ENCODE measurements around the gene ZFPM1.
A peak's percentile ranks its signal among the peaks of the same experiment; 100 is the strongest.

Gene ZFPM1

DNA sequence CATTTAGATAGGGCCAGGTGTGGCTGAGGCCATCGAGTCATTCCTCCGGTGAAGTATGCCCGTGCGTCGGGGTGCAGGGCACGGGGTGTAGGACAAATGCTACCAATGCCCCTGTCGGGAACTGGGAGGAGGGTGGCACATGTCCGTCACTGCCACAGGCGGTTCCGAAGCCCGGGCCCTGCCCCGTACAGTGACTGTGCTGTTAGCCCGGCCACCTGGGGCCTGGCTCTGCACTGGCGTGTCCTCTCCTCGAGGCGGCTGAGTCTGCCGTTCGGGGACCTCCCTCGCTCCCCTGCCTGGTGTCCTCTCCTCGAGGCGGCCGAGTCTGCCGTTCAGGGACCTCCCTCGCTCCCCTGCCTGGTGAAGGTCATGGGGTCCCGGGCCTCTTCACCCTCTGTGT lies 7.0 kb upstream of the ZFPM1 start:
- DNase-seq (ENCODE audit: low read depth) = no peak
- H3K4me3 ChIP-seq (ENCODE audit: low read depth, low read length) = no peak overlapping the region

DNA sequence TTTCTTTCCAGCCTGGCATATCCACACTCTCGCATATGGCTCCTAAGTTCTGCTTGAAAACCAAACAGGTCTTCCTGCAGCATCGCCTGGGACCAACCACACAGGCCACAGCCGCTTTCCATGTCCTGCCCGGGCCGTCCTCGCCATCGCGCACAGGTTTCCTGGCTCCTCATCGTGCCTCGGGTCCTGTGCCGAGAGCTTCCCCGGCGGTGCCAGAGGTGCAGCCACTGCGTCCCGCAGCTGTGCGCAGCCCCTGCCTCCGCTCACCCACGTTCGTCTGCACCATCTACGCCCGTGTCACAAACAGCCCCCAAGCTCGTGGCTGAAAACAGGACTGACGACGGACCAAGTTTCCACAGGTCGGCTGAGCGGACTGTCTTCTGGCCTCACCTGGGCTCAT lies 6.3 kb upstream of the ZFPM1 start:
- DNase-seq (ENCODE audit: low read depth) = no peak
- H3K4me3 ChIP-seq (ENCODE audit: low read depth, low read length) = no peak overlapping the region

DNA sequence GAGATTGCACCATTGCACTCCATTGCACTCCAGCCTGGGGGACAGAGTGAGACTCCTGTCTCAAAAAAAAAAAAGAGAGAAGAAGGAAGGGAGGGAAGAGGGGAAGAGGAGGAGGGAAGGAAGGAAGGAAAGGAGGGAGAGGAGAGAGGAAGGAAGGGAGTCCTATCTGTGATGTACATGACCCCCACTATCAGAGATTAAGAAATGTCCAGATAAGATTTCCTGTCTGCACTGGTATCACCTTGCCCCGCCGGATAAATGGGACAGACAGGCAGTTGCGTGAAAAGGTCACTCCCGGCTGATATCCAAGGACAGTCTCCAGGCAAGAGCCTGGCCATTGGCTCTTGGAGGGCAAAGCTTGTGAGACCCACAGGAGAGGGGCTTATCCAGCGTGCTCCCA lies 5.2 kb upstream of the ZFPM1 start:
- DNase-seq (ENCODE audit: low read depth) = no peak
- H3K4me3 ChIP-seq (ENCODE audit: low read depth, low read length) = no peak overlapping the region

DNA sequence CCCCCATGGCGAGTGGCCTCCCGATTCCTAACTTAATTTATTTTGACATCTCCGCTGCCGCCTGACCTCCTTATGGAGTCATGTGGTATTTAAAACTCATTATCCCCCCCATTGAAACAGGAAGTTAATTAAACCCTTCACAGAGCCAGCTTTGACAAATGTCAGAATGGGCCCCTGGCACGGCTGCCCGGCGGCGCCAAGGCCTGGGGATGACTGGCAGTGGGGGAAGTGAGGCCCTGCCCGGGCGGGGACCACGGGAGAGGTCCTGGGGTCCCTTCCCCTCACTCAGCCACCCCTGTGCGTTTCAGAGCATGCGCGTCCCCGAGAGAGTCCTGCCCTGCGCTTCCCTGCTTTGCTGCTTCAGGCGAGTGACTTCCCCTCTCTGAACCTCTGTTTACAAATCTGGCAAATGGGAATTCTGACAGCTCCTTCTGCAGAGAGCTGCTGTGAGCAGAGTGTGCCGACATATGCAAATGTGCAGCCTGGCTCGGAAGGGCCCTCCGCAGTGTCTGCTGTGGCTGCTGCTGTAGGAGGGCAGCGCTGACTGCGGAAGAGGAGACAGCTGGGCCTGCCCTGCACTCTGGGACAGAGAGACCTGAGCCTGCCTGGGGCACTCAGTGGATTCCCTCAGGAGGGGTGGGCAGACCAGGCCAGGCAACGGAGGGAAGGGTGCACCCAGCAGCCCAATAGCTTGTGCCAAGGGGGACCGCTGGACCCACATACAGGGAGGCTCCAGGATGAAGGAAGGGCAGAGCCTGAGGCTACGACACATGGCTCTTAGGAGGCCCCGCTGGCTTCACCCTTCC lies 4.4 kb upstream of the ZFPM1 start:
- no peak overlapping the region for H3K4me3 ChIP-seq (ENCODE audit: low read depth, low read length)
- no peak for DNase-seq (ENCODE audit: low read depth)

DNA sequence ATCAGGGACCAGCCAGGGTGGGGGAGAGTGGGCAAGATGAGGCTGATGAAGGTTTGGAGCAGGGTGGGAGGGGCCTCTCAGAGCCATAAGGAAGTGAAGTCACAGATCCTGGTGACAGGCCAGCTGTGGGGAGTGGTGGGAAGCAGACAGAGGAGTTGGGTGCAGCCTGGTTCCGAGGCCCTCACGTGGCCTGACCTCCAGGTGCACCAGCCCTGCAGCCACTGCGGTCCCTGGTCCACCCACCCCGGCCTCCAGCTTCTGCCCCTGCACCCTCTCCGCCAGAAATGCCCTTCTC lies 3.9 kb upstream of the ZFPM1 start:
- DNase-seq (ENCODE audit: low read depth) = no peak

DNA sequence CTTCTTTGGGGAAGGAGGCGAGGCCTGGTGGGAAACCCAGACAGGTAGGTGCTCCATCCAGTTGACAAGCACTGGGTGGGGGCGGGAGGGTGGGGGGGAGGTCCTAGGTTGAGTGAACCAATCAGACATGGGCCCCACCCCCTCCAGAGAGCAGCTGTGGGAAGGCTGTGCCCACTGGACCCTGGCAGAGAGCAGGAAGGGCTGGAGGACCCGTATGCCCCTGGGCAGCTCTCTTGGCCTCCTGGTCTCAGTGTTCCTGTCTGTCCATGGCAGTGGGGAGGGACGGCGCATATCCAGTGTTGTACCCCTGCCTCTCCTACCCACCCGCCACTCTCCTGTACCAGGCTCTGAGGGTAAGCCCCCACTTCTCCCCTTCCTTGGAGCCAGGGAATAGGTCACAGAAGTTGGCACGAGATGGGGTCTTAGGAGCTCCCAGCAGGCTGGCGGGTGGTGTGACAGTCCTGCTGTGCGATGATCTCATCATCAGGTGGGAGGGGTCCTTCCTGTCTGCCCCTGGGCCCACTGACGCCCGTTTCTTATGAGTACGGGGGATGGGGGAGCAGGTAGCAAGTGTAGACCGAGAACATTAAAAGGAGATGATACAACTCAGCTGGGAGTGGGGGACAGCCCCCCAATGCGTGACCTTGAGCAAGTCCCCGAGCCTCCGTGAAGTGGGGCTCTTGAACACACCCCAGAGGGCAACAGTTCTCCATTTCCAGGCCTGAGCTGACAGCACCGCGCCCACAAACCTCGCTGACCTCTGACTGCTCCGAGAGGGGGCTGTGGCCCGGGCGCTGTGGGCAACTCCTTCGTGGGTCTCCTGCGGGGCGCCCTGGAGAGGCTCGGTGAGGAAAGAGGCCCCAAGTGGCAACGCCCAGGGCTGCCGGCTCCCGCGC lies 1.2 kb upstream of the ZFPM1 start:
- peak overlapping the region; percentile 59 for H3K4me3 ChIP-seq (ENCODE audit: low read depth, low read length)
- DNase-seq (ENCODE audit: low read depth) = no peak

More for the DNA sequence above, 3.9 kb upstream of the ZFPM1 start:
- H3K4me3 ChIP-seq (ENCODE audit: low read depth, low read length) = no peak overlapping the region

DNA sequence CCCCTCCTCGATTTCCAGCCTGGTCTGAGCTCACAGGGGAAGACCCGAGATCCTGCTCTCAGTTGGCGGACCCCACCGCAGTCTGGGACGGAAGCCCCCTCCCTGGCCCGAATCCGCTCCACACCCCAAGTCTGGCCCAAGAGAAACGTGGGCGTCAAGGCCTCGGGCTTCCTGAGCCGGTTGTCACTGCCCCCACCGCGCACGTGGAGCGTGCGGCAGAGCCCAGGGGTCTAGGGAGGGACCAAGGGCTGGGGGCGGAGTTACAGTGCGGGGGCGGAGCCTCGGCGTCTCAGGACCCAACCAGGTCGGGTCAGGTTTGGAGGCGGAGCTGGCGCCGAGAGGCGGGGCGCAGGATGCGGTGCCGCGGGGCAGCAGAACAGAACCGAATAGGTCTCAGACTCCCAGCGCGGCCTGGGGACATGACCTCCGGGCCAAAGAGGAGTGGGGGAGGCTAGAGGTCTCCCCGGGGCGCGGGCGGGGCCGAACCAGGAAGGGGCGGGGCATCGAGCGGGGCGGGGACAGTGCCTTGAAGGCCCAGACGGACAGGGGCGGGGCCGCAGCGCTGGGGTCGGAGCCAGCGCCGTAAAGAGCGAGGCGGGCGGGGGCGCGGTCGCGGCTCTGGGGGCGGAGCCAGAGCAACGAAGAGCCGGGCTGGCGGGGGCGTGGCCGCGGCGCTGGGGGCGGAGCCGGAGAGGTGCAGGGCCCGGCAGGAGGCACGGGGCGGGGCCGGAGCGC lies 431 bp upstream of the ZFPM1 start:
- peak overlapping the region; percentile 59 for H3K4me3 ChIP-seq (ENCODE audit: low read depth, low read length)
- DNase-seq (ENCODE audit: low read depth) = peak; percentile 67

DNA sequence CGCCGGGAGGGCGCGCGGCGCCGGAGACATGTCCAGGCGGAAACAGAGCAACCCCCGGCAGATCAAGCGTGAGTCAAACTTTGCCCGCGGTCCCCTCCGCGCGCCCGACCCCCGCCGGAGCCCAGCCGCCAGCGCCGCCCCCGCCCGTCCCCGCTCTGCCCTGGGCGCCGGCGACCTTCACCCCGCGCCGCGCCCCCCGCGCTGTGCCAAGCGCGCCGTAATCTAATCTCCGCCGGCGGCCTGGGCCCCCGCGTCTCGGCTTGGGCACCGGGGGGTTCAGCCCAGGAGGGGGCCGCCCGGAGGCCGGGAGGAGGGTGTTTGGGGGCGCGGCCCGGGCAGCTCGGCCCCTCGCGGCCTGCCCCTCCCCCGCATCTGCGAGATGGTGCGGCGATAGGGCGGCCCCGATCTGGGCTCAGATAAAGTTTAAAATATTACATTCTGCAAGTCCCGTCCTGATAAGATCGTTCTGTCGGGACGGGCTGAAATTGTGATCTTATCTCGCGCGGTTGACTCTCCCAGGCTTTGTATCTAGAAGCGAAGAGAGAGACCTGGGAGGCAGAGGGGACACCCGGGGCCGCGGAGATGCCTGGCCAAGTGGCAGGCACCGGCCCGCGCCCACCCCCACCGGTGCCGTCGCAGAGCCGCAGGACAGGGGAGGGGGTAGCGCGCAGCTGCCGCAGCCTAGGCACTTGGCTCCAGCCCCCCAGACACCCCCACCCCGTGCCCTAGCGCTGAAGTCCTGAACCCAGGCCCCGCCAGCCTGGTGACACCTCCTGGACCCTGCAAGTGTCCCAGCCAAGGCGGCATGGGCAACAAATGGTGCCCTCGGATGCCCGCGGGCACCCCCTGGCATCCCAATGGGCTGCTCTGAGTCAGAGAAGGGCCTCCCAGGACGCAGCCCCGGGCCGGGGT lies 787 bp downstream of the ZFPM1 start:
- no peak for DNase-seq (ENCODE audit: low read depth)
- peak overlapping the region; percentile 58 for H3K4me3 ChIP-seq (ENCODE audit: low read depth, low read length)

DNA sequence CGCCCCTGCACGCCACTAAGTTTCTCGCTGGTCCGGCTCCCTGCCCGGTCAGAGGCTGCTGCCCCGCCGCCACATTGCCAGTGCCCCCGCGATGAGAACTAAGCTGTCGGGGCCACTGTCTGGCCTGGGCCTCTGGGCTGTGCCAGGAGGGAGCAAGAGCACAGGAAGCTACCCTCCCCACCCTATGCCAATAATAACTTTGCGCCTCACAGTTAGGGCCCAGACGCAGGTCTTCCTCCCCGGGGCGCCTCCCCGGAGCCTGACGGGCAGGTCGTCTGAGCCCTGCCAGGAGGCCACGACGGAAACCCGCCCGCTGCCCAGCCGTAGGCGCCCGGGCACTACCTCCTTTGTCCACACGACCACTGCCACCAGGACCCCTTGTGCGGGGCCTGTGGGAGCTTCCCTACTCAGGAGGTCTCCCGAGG lies 1.5 kb downstream of the ZFPM1 start:
- H3K4me3 ChIP-seq (ENCODE audit: low read depth, low read length) = peak overlapping the region; percentile 58
- no peak for DNase-seq (ENCODE audit: low read depth)

DNA sequence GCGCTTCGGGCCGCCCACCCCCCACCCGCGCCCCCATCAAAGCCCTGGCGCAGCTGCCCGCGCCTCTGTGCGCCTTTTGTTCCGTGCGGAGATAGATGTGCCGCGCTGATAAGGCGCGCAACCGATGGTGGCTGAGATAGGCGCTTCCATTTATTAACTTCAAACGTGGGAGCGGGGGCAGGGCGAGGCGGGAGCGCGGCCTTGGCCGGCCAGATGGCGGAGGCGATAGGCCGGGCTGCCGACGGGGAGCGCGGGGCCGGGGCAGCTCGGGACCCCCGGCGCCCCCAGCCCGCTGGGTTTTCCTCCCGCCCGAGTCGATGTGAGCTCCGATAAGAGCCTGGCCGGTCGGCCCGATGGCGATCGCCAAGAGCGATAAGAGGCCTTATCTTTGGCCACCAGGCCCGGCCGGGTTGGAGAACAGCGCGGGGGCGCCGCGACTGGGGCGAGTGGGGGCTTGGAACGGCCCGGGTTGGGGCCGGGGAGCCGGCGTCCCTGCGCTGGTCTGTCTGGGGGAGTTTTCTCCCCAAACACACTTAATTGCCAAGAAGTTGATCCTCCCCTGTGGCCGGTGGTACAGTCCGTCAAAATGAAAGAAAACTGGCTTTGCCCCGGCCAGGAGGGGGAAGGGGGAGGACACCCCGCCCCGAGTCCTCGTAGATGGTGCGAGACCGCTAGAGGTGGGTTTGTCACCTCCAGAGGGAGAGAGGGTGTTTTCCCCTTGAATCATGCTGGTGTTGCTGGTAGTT lies 2.7 kb downstream of the ZFPM1 start:
- DNase-seq (ENCODE audit: low read depth) = no peak
- H3K4me3 ChIP-seq (ENCODE audit: low read depth, low read length) = peak overlapping the region; percentile 58

DNA sequence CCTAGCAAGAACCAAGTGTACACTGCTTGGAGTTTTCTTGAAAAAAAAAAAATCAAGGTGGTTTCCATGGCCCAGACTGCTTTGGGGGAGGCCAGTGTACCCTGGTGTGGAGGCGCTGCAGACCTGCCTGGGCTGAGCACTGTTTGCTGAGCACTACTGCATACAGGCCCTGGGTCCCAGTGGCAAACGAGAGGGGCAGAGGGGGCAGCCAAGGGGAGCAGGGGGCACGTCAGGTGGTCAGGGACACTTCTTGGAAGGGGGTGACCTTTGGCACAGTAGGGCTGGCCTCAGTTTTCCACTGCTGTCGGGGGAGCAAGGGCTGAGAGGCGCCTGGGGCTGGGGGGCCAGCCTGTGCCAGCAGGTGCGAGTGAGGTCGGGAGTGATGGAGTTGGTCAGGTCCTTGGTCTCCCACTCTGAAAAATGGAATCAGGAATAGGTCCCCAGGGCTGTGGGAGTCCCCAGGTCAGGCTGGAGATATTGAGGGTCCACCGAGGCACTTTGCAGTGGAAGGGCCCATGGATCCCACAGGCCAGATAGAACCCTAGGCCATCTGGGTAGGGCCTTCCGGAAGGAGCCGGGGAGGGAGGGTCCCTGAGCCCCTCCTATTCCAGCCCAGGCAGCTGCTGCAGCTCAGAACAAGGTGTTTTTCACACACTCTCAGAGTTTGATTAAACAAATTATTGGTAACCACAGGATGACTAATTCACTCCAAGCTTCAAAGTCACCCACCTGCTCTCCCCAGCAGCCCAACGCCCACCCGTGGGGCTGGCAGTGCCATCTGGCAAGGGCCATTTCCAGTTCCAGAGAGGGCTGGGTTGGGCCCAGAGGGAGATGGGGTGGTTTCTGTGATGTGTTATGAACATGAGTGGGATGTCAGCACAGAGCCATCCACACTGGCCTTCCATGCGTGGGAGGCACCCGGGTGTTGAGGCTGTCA lies 3.5 kb downstream of the ZFPM1 start:
- DNase-seq (ENCODE audit: low read depth) = no peak
- H3K4me3 ChIP-seq (ENCODE audit: low read depth, low read length) = peak overlapping the region; percentile 58

DNA sequence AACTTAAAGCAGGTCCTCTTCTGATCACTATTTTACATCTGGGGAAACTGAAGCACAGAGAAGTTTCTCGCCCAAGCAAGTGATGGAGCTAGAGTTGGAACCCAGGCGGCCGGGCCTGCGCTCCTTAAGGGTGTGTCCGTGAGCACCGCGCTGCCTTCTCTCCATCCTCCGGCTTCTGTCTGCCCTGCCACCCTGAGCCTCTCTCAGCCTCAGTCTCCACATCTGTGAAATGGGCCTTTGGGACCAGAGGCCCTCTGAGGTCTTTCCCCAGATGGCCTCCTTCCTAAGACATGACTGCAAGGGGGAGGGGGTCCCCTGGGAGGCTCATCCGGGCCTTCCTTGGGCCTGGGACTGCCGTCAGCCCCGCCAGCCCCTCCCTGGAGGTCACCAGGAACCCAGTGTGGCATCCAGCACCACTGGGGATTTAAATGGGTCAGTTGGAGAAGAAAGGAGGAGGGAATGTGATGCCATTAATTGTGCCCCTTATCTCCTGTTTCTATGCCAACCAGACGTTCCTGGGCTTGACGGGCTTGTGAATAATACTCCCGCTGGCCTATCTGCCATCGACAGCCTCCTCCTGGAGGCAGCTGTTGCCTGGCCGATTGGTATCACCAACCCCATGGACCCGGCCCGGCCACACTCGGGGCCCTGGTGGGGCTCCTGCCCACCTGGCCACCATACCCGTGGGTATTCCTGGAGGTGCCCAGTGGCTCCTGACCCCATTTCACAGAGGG lies 5.1 kb downstream of the ZFPM1 start:
- no peak for DNase-seq (ENCODE audit: low read depth)
- no peak overlapping the region for H3K4me3 ChIP-seq (ENCODE audit: low read depth, low read length)

DNA sequence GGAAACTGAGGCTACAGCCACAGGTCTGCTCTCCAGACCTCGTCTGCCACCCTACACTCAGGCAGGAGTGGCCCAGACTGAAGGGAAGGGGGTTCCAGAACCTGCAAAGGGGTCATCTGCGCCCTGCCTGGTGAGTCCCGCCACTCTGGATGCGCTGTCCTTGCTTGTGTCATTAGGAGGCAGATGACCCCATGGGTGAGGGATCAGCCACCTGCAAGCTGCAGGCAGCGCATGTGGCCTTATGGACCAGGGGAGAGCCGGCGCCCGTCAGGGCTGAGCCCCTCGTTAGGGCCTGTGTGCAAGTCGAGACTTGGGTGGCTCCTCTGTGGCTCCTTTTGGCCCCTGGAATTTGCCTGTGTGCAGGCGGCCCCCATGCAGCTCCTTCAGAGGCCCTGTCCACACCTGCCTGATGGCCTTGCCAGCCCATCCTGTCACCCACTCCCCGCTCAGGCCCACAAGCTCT lies 5.7 kb downstream of the ZFPM1 start:
- H3K4me3 ChIP-seq (ENCODE audit: low read depth, low read length) = no peak overlapping the region
- DNase-seq (ENCODE audit: low read depth) = no peak

DNA sequence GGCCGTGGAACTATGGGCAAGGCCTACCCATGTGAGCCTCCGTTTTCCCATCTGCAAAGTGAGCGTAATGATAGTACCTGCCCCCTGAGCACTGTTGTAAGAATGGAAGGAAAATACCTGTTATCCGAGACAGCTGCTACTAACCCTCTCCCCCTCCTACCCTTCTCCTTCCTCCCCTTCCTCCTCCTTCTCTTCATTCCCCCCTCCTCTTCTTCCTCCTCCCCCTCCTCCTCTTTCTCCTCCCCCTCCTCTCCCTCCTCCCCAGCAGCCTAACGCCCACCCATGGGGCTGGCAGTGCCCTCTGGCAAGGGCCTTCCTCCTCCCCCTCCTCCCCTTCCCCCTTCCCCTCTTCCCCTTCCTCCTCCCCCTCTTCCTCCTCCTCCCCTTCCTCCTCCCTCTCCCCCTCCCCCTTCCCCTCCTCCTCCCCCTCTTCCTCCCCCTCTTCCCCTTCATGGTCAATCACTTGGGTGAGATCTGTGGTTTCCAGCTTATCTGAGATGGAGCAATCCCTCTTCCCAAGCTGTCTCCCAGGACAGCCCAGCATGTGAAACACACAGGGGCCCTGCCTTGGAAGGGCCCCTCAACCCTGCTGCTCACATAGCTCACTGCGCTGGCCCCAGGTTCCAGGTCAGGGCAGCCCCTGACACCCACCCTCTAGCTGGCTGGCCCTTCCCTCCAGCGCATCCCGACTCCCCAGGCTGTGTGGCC lies 6.4 kb downstream of the ZFPM1 start:
- no peak for DNase-seq (ENCODE audit: low read depth)
- no peak overlapping the region for H3K4me3 ChIP-seq (ENCODE audit: low read depth, low read length)

DNA sequence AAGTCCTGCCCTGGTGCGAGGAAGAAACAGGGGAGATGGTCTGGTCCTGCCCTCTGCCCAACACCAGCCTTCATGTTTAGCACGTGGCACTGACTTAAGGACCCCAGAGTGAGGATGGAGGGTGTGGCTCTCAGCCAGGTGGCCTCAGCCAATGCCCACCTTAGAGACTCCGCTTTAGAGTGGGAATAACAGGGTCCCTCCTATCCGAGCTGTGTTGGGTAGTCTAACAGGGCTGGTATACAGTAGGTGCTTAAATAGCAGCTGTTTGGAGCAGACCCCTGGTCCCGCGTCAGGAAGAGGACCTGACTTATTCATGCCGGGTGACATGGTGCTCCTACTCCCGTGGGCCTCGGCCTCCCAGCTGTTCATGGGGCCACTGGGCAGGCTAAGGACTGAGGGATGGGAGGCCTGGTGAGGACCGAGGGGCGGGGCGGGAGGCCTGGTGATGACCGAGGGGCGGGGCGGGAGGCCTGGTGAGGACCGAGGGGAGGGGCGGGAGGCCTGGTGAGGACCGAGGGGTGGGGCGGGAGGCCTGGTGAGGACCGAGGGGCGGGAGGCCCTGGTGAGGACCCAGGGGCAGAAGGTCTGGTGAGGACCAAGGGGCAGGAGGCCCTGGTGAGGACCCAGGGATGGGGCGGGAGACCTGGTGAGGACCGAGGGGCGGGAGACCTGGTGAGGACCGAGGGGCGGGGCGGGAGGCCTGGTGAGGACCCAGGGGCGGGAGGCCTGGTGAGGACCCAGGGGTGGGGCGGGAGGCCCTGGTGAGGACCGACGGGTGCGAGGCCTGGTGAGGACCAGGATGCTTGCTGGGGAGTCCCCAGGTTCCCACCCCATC lies 7.6 kb downstream of the ZFPM1 start:
- DNase-seq (ENCODE audit: low read depth) = no peak
- no peak overlapping the region for H3K4me3 ChIP-seq (ENCODE audit: low read depth, low read length)
